BJ (cell line): Measurements from ENCODE around the gene ROR1. TPM values are rescaled to one million over a fixed set of nuclear protein-coding genes. Genes with fewer than 3 reads are reported as not detected.

Experiments
- CTCF ChIA-PET: fragments of 350-600 bp; formaldehyde crosslinking; extraction: SDS; loops from one replicate; lab custom pipeline; 2021; ENCODE audit warnings: antibody characterized with exemption, inconsistent platforms; lab: Yijun Ruan, JAX
- POLR2A ChIA-PET: fragments of 300-600 bp; sonication (Branson Sonifier 250); formaldehyde crosslinking; extraction: SDS; loops from one replicate; lab custom pipeline; 2021; ENCODE audit warnings: antibody characterized with exemption; lab: Charles Lee
- DNase-seq: peaks from one replicate; pipeline ENCODE4 v3.0.0-alpha.2; 2011; ENCODE audit warnings: low read depth
- H3K27me3 ChIP-seq: 2 replicates; pipeline ENCODE4 v1.6.0; 2011; ENCODE audit warnings: low read length; ENCODE audit not compliant: control insufficient read depth, insufficient read depth
- H3K36me3 ChIP-seq: 2 replicates; pipeline ENCODE4 v1.5.1; 2011; ENCODE audit warnings: low read length; ENCODE audit not compliant: control insufficient read depth, insufficient read depth
- H3K4me3 ChIP-seq: 2 replicates; pipeline ENCODE4 v1.5.1; 2011; ENCODE audit warnings: low read depth, mild to moderate bottlenecking, control low read depth, low read length
- polyA plus RNA-seq: library from polyadenylated mRNA; depleted of rRNA; stranded (reverse); fragments of >200 nt; gene quantifications from 2 replicates; pipeline ENCODE4 v1.2.3, GENCODE V29; 2011
- TF ChIP-seq, protein P1 (sequence below): IDR thresholded peaks from 2 replicates; pipeline ENCODE4 v1.5.1; 2011; ENCODE audit warnings: low read depth, mild to moderate bottlenecking, control low read depth, inconsistent platforms, low read length, moderate library complexity; ENCODE audit not compliant: insufficient read depth

The ROR1 gene
- polyA plus RNA-seq, 1 experiment = 4.6 TPM

DNA sequence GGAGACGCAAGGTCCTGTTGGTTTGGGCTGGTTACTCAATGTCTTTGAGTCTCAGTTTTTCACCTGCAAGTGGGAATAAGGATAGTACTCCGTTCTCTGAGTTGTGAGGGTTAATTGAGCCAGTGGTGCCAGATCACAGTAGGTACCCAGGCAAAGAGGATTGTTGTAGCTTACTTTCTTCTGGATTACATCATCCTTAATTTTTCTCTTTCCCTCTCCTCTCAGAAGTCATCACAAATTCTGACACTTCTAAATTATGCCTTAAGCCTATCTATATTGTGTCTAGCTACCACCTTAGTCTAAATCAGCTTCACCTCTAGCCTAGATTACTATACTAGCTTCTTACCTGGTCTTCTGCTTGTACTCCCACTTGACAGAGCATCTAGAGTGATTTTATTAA is 149.5 kb downstream of the ROR1 start:
- TF ChIP-seq, protein P1, sequence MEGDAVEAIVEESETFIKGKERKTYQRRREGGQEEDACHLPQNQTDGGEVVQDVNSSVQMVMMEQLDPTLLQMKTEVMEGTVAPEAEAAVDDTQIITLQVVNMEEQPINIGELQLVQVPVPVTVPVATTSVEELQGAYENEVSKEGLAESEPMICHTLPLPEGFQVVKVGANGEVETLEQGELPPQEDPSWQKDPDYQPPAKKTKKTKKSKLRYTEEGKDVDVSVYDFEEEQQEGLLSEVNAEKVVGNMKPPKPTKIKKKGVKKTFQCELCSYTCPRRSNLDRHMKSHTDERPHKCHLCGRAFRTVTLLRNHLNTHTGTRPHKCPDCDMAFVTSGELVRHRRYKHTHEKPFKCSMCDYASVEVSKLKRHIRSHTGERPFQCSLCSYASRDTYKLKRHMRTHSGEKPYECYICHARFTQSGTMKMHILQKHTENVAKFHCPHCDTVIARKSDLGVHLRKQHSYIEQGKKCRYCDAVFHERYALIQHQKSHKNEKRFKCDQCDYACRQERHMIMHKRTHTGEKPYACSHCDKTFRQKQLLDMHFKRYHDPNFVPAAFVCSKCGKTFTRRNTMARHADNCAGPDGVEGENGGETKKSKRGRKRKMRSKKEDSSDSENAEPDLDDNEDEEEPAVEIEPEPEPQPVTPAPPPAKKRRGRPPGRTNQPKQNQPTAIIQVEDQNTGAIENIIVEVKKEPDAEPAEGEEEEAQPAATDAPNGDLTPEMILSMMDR = no peak

DNA sequence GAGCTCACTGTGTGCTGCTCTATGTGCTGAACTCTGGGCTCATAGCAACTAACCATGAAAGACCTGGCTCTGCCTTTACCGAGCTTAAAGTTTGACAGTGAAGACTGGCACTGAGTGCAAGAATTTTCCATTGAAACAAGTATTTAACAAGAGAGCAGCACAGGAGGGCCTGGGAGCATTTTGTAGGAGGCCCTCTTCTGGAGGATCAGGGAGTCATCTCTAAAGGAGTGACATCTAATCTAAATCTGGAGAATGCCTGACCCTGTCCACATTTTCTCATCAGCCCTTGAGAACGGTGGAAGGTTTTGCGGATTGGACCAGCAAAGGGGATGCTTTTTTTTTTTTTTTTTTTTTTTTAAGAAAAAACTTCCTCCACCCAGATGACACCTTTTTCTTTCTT is 150.8 kb downstream of the ROR1 start:
- TF ChIP-seq, protein P1 = 0 out of 2 replicates have a peak, but pooled peaks have one; percentile 14
- peaks cover 4% of the 10 kb centered on the region; the same call in 1 of the 2 replicates for H3K27me3 ChIP-seq
- ChIA-PET CTCF (interaction anchor here (0.7 kb wide), 1 partner anchor 308 kb away, joined by 3 read pairs; no protein-coding TSS in a partner anchor), POLR2A (no interaction called here)
- no peak overlapping the region for H3K4me3 ChIP-seq
- no peak for DNase-seq
- H3K36me3 ChIP-seq = no peaks in the 10 kb centered on the region

More for the DNA sequence above, 149.5 kb downstream of the ROR1 start:
- Histone ChIP-seq H3K27me3 (peaks cover 4% of the 10 kb centered on the region; the same call in 1 of the 2 replicates), H3K36me3 (no peaks in the 10 kb centered on the region), H3K4me3 (no peak overlapping the region)
- DNase-seq = no peak
- ChIA-PET POLR2A (no interaction called here), CTCF (interaction anchor here (1.3 to 5.2 kb wide), 2 partner anchors 17 to 213 kb away, joined by 3 to 31 read pairs; no protein-coding TSS in a partner anchor)

DNA sequence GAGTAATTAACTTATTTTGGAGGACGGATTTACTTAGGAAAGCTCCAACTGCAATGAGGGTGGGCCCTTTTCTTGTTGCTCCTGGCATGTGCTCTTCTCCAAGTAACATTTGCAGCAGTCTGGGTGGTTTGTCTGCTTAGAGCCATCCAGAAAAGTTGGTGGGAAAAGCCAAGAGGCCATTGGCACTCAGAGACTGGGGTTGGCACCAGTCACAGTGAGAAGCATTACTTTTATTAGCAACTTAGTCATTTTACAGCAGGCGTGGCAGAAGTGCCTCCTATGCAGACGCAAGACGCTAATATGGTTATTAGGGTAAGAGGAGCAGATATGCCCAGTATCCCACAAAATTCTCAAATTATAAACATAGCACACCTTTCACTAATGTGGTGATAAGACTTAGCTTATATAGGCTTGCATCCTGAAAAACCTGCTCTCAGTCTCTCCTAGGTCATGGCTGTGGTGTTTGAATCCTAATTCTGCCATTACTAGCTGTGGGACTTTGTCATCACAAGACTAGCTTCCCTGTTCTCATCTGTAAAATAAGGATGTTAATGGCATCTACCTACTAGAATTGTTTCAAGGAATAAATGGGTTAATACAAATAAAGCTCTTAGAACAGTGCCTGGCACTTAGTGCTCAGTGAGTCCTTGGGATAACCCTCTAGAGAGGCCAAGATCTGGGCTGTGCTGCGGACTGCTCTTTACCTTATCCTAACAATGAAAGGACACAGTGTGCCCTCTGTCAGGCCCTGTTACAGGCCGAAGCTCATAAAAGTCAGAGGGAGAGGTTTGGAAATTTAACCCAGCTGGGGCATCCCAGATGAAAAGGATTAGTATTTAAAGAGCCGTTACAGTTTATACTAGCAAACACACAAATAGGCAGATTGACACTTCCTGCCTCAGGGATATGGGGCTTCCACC is 154.6 kb downstream of the ROR1 start:
- H3K27me3 ChIP-seq = peaks cover 3% of the 10 kb centered on the region; the same call in 1 of the 2 replicates
- no peak for DNase-seq
- no peak overlapping the region for H3K4me3 ChIP-seq
- no peaks in the 10 kb centered on the region for H3K36me3 ChIP-seq
- POLR2A ChIA-PET = no interaction called here
- CTCF ChIA-PET = interaction anchor here (1.4 to 1.9 kb wide), 3 partner anchors 209 to 254 kb away, joined by 3 to 5 read pairs (median 3); no protein-coding TSS in a partner anchor
- TF ChIP-seq, protein P1 = no peak

DNA sequence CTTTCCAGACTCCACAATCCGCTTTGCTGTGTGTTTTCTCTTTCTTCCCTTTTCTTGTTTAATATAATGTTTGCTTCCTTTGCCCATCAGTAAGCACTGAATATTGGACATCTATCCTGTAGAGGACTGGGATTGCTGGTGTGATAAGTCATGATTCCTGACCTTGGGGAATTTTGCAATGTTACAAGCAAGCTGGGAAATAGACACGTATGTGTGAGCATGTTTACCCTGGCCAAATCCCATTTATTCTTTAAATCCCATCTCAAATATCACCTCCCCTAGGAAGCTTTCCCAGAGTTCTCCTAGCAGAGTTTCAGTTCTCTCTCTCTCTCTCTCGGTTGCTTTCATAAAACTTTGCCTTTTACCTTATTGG is 155.3 kb downstream of the ROR1 start:
- H3K27me3 ChIP-seq = no peaks in the 10 kb centered on the region
- H3K4me3 ChIP-seq = no peak overlapping the region
- ChIA-PET POLR2A (no interaction called here), CTCF (interaction anchor here (1.7 to 1.9 kb wide), 2 partner anchors 210 to 255 kb away, joined by 3 to 5 read pairs; no protein-coding TSS in a partner anchor)
- no peak for DNase-seq
- H3K36me3 ChIP-seq = no peaks in the 10 kb centered on the region
- TF ChIP-seq, protein P1 = no peak

DNA sequence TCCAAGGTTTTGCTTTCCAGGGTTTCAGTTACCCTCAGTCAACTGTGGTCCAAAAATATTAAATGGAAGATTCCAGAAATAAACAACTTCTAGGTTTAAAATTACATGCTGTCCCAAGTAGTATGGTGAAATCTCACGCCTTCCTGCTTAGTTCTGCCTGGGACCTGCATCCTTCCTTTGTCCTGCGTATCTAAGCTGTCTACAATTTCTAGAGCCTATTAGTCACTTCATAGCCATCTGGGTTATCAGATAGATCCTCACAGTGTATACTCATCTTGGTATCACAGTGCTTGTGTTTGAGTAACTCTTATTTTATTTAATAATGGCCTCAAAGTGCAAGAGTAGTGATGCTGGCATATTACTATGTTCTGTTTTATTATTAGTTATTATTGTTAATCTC is 157.7 kb downstream of the ROR1 start:
- ChIA-PET POLR2A (no interaction called here), CTCF (no interaction called here)
- Histone ChIP-seq H3K36me3 (no peaks in the 10 kb centered on the region), H3K27me3 (no peaks in the 10 kb centered on the region), H3K4me3 (no peak overlapping the region)
- TF ChIP-seq, protein P1 = no peak
- no peak for DNase-seq
